Measurements from ENCODE around the gene ZNF605. TPM values are rescaled to one million over a fixed set of nuclear protein-coding genes. Genes with fewer than 3 reads are reported as not detected.

ZNF605 gene
- total RNA-seq, 4 donors from 2014 or later, result 4.9 to 7.7 (median 5.6) TPM

GRCh38 chr12:132954471-132955048, 1.5 kb downstream of the ZNF605 start:
- WGBS, 2 donors, result 93 to 94% methylated on average over 14 of the region's 14 CpGs
- DNase-seq (ENCODE audit: low spot score in 2 of 2), result peak in 1 of 2 donors; percentile 58
- intact Hi-C loops (cut with DNase I; ENCODE audit: low total_unique reads), result no loop called here
- H3K4me3 ChIP-seq (ENCODE audit: low read depth, poor library complexity, severe bottlenecking), result no peak overlapping the region
- no peak for TF ChIP-seq POLR2A (IDR thresholded peaks at IDR 0.05)
- TF ChIP-seq, protein P1, sequence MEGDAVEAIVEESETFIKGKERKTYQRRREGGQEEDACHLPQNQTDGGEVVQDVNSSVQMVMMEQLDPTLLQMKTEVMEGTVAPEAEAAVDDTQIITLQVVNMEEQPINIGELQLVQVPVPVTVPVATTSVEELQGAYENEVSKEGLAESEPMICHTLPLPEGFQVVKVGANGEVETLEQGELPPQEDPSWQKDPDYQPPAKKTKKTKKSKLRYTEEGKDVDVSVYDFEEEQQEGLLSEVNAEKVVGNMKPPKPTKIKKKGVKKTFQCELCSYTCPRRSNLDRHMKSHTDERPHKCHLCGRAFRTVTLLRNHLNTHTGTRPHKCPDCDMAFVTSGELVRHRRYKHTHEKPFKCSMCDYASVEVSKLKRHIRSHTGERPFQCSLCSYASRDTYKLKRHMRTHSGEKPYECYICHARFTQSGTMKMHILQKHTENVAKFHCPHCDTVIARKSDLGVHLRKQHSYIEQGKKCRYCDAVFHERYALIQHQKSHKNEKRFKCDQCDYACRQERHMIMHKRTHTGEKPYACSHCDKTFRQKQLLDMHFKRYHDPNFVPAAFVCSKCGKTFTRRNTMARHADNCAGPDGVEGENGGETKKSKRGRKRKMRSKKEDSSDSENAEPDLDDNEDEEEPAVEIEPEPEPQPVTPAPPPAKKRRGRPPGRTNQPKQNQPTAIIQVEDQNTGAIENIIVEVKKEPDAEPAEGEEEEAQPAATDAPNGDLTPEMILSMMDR (IDR thresholded peaks at IDR 0.05), result no peak

- no peak for TF ChIP-seq POLR2A (IDR thresholded peaks at IDR 0.05)
- TF ChIP-seq, protein P1 (IDR thresholded peaks at IDR 0.05), result no peak
- WGBS, 2 donors, result 91 to 96% methylated on average over 7 of the region's 7 CpGs
- peak in 1 of 2 donors; percentile 21 for DNase-seq (ENCODE audit: low spot score in 2 of 2)
- intact Hi-C loops (cut with DNase I; ENCODE audit: low total_unique reads), result no loop called here
- no peak overlapping the region for H3K4me3 ChIP-seq (ENCODE audit: low read depth, poor library complexity, severe bottlenecking)
These were observed 2.3 kb downstream of the ZNF605 start for GRCh38 chr12:132953771-132954170.

GRCh38 chr12:132953163-132953425, 3.0 kb downstream of the ZNF605 start:
- DNase-seq (ENCODE audit: low spot score in 2 of 2), result peak in 1 of 2 donors; percentile 28
- intact Hi-C loops (cut with DNase I; ENCODE audit: low total_unique reads), result no loop called here
- 97 to 100% methylated on average over 2 of the region's 2 CpGs for WGBS, 2 donors
- no peak for TF ChIP-seq POLR2A (IDR thresholded peaks at IDR 0.05)
- TF ChIP-seq, protein P1 (IDR thresholded peaks at IDR 0.05), result no peak
- no peak overlapping the region for H3K4me3 ChIP-seq (ENCODE audit: low read depth, poor library complexity, severe bottlenecking)

DNA sequence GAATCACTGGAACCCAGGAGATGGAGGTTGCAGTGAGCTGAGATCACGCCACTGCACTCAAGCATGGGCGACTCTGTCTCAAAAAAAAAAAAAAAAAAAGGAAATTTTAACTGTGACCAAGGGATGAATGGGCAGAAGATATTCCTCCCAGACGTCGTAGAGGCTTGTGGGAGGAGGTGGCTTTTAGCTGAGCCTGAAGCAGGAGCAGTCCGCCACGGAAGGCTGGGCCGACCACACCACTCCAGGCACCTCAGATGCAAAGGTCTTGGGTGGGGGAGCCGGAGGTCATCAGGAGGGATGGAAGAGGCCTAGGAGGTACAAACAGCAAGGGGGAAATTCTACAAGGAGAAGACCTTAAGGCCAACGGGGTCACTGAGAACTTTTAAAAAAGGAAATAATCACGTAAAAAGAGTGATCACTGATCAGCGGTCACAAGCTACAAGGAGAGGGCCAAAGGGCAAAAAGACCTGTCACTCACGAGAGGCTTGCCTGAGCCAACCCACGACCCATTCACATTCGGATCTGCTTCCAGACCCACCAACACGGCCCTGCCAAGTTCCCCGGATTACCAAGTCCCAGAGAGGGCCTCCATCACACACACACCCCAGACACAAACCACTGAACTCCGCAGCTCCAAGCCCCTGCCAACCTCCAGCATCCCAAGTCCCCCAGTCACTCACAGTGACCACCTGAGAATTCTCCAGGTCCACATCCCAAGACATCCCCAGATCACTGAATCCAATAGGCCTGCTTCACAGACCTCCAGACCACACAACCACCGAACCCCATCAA, 3.5 kb downstream of the ZNF605 start:
- TF ChIP-seq, protein P1 (IDR thresholded peaks at IDR 0.05), result no peak
- TF ChIP-seq POLR2A (IDR thresholded peaks at IDR 0.05), result no peak
- intact Hi-C loops (cut with DNase I; ENCODE audit: low total_unique reads), result no loop called here
- peak in 1 of 2 donors; percentile 63 for DNase-seq (ENCODE audit: low spot score in 2 of 2)
- 95 to 97% methylated on average over 18 of the region's 18 CpGs for WGBS, 2 donors
- H3K4me3 ChIP-seq (ENCODE audit: low read depth, poor library complexity, severe bottlenecking), result no peak overlapping the region

DNA sequence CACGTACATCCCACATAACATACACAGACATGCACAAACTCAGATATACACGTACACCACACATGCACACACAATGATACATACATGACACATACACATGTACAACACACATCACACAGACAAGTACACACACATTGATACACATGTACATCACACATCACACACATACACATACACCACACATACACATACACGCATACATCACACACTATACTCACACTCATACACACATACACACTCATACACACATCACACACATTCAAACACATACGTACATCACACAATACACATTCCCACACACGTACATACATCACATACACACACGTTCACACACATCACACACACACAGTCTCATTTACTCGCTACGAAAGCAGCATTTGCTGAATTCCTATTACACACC, 4.5 kb downstream of the ZNF605 start:
- intact Hi-C loops (cut with DNase I; ENCODE audit: low total_unique reads), result no loop called here
- 95 to 99% methylated on average over 8 of the region's 8 CpGs for WGBS, 2 donors
- DNase-seq (ENCODE audit: low spot score in 2 of 2), result no peak
- TF ChIP-seq, protein P1 (IDR thresholded peaks at IDR 0.05), result no peak
- no peak for TF ChIP-seq POLR2A (IDR thresholded peaks at IDR 0.05)
- no peak overlapping the region for H3K4me3 ChIP-seq (ENCODE audit: low read depth, poor library complexity, severe bottlenecking)
